ENCODE results near the gene LRRC38. TPM values are rescaled to one million over a fixed set of nuclear protein-coding genes. Genes with fewer than 3 reads are reported as not detected.

The LRRC38 gene
- total RNA-seq, 2 donors from 2014 or later = 0.14 to 0.45 TPM

- TF ChIP-seq, protein P1, sequence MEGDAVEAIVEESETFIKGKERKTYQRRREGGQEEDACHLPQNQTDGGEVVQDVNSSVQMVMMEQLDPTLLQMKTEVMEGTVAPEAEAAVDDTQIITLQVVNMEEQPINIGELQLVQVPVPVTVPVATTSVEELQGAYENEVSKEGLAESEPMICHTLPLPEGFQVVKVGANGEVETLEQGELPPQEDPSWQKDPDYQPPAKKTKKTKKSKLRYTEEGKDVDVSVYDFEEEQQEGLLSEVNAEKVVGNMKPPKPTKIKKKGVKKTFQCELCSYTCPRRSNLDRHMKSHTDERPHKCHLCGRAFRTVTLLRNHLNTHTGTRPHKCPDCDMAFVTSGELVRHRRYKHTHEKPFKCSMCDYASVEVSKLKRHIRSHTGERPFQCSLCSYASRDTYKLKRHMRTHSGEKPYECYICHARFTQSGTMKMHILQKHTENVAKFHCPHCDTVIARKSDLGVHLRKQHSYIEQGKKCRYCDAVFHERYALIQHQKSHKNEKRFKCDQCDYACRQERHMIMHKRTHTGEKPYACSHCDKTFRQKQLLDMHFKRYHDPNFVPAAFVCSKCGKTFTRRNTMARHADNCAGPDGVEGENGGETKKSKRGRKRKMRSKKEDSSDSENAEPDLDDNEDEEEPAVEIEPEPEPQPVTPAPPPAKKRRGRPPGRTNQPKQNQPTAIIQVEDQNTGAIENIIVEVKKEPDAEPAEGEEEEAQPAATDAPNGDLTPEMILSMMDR (IDR thresholded peaks at IDR 0.05) = no peak
- TF ChIP-seq POLR2A (IDR thresholded peaks at IDR 0.05) = no peak
- no peak for TF ChIP-seq POLR2AphosphoS5 (IDR thresholded peaks at IDR 0.05)
- Histone ChIP-seq H3K4me3 (no peak overlapping the region), H3K27me3 (replicated peaks; ENCODE audit: insufficient read depth) (peaks cover 5% of the 10 kb centered on the region), H3K4me1 (replicated peaks) (no peaks in the 10 kb centered on the region), H3K9me3 (no peaks in the 10 kb centered on the region), H3K36me3 (no peaks in the 10 kb centered on the region), H3K27ac (no peak overlapping the region)
- DNase-seq (ENCODE audit: low spot score) = no peak
- WGBS = 93% methylated on average over 10 of the region's 10 CpGs
- intact Hi-C loops (cut with DNase I) = no loop called here
Observed at GRCh38 chr1:13500806-13501205, 13.0 kb downstream of the LRRC38 start.

DNA sequence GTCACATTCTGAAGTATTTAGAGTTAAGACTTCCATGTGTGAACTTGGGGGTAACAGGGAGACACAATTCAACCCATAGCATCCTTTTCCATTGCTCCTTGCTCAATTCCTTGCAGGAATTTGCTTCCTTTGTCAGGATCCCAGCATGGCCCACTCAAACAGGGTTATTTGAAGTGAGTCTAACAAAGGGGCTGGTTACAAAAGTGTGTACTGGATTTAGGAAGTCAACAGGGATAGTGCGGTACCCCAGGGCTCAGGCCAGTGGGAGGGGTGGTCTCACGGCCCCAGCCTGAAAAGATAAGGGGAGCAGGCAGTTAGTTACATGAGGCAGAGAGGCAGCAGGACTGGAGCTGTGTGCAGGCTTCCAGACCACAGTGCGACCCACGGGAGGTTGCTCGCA lies 14.4 kb downstream of the LRRC38 start:
- TF ChIP-seq, protein P1 (IDR thresholded peaks at IDR 0.05) = no peak
- TF ChIP-seq POLR2A (IDR thresholded peaks at IDR 0.05) (no peak), POLR2AphosphoS5 (IDR thresholded peaks at IDR 0.05) (no peak)
- H3K36me3 ChIP-seq = no peaks in the 10 kb centered on the region
- no peak for DNase-seq (ENCODE audit: low spot score)
- H3K27me3 ChIP-seq (replicated peaks; ENCODE audit: insufficient read depth) = peaks cover 5% of the 10 kb centered on the region
- no peaks in the 10 kb centered on the region for H3K9me3 ChIP-seq
- H3K4me1 ChIP-seq (replicated peaks) = no peaks in the 10 kb centered on the region
- WGBS = 86% methylated on average over 5 of the region's 5 CpGs
- no peak overlapping the region for H3K27ac ChIP-seq
- intact Hi-C loops (cut with DNase I) = no loop called here
- no peak overlapping the region for H3K4me3 ChIP-seq

- no peaks in the 10 kb centered on the region for H3K9me3 ChIP-seq
- H3K36me3 ChIP-seq = no peaks in the 10 kb centered on the region
- no peak overlapping the region for H3K27ac ChIP-seq
- H3K27me3 ChIP-seq (replicated peaks; ENCODE audit: insufficient read depth) = no peaks in the 10 kb centered on the region
- no peak for TF ChIP-seq POLR2AphosphoS5 (IDR thresholded peaks at IDR 0.05)
- TF ChIP-seq POLR2A (IDR thresholded peaks at IDR 0.05) = no peak
- TF ChIP-seq, protein P1 (IDR thresholded peaks at IDR 0.05) = no peak
- 70% methylated on average over 7 of the region's 7 CpGs for WGBS
- no peaks in the 10 kb centered on the region for H3K4me1 ChIP-seq (replicated peaks)
- H3K4me3 ChIP-seq = no peak overlapping the region
- intact Hi-C loops (cut with DNase I) = no loop called here
- no peak for DNase-seq (ENCODE audit: low spot score)
Observed at GRCh38 chr1:13498553-13498952, 15.2 kb downstream of the LRRC38 start.

GRCh38 chr1:13495186-13495585 lies 18.6 kb downstream of the LRRC38 start:
- Histone ChIP-seq H3K27me3 (replicated peaks; ENCODE audit: insufficient read depth) (no peaks in the 10 kb centered on the region), H3K36me3 (no peaks in the 10 kb centered on the region), H3K27ac (no peak overlapping the region), H3K4me3 (no peak overlapping the region), H3K4me1 (replicated peaks) (no peaks in the 10 kb centered on the region), H3K9me3 (no peaks in the 10 kb centered on the region)
- no peak for DNase-seq (ENCODE audit: low spot score)
- intact Hi-C loops (cut with DNase I) = no loop called here
- no peak for TF ChIP-seq POLR2AphosphoS5 (IDR thresholded peaks at IDR 0.05)
- no peak for TF ChIP-seq POLR2A (IDR thresholded peaks at IDR 0.05)
- TF ChIP-seq, protein P1 (IDR thresholded peaks at IDR 0.05) = no peak
- WGBS = 68% methylated on average over 7 of the region's 7 CpGs

DNA sequence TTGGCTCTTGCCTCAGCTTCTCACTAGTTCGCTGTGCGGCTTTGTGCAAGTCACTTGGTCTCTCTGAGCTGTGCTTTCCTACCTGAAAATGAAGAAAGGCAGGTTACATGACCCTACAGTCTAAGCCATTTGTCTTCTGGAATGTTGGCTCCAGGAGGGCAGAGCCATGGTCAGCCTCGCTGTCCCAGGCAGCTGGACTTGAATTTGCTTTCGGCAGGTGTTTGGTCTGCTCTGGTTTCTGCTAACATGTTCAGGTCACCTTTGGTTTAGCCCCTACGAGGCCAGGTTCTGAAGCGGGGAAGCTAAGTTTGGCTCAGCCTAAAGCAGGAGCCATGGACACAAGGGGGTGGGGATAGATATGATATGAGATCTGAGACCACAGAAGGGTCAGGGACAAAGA lies 19.1 kb downstream of the LRRC38 start:
- Histone ChIP-seq H3K4me3 (no peak overlapping the region), H3K27ac (no peak overlapping the region), H3K9me3 (no peaks in the 10 kb centered on the region), H3K27me3 (replicated peaks; ENCODE audit: insufficient read depth) (no peaks in the 10 kb centered on the region), H3K36me3 (no peaks in the 10 kb centered on the region), H3K4me1 (replicated peaks) (no peaks in the 10 kb centered on the region)
- 78% methylated on average over 6 of the region's 6 CpGs for WGBS
- intact Hi-C loops (cut with DNase I) = no loop called here
- DNase-seq (ENCODE audit: low spot score) = no peak
- TF ChIP-seq, protein P1 (IDR thresholded peaks at IDR 0.05) = no peak
- TF ChIP-seq POLR2AphosphoS5 (IDR thresholded peaks at IDR 0.05) (no peak), POLR2A (IDR thresholded peaks at IDR 0.05) (no peak)

Data from prostate gland (tissue), 2 donors.